GM11168 (cell line): ENCODE results near the gene SSR2.

Source experiments
- in situ Hi-C: fragments of 300-500 bp; cut with MboI; formaldehyde crosslinking; loops from one replicate; pipeline ENCODE4 v1.12.0; 2022; ENCODE audit warnings: low sequenced_read_pairs; ENCODE audit not compliant: unreplicated experiment

The SSR2 gene

DNA sequence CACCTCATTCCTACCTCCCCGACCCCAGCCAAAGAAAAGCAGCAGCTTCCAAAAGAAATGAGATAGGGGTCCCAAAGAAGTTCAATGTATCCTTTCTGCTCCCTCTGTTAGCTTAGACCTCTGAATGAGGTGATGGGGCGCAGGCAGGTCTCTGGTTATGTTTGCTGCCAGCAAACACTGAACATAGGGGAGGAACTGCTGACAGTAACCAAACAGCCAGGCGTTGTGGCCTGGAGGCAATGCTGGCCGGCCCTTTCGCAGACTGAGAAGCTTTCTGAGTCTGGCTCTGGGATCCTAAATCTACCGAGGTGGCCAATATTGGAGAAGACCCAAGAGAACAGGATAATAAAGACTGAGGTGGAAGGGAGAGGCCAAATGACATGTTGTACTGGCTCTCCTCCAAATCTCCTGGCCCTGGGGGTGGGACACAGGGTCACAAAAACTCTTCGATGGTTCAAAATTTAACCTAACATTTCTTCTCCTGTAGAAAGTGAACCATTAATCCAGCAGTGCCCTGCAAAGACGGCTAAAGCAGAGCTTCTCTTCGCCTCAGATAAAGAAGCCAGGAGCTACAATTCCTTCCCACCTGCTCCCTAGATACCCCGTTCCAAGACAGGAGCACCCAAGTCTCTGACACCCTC is 19.6 kb downstream of the SSR2 start:
- in situ Hi-C loops = no loop called here

DNA sequence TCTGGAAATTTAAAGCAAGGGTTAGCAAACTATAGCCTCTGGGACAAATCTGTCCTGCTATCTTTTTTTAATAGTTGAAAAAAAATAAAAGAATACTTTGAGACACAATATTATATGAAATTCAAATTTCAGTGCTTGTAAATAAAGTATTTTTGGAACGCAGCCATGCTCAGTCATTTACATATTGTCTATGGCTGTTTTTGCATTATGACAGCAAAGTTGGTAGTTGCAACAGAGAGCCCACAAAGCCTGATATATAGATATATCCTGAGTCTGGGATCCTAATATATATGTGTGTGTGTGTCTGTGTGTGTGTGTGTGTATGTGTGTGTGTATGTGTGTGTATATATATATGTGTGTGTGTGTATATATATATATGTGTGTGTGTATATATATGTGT is 20.8 kb downstream of the SSR2 start:
- in situ Hi-C loops = no loop called here

DNA sequence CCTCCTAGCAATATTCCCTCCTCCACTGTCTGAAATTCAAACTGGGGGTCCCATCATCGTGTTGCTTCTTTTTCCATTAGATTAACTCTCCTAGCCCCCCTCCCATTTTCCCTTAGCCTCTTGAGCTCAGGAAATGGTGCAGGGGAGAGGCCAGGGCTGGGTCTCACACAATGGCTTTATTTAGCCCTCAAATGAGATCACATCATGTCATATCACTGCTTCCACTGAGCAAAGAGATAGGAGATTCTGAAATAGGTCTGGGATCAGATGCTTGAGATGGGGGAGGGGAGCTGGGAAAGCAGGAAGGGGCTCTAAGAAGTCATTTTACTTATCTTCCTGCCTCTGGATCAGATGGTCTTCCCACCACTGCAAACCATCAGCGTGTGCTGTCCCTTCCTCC is 24.6 kb downstream of the SSR2 start:
- in situ Hi-C loops = no loop called here

DNA sequence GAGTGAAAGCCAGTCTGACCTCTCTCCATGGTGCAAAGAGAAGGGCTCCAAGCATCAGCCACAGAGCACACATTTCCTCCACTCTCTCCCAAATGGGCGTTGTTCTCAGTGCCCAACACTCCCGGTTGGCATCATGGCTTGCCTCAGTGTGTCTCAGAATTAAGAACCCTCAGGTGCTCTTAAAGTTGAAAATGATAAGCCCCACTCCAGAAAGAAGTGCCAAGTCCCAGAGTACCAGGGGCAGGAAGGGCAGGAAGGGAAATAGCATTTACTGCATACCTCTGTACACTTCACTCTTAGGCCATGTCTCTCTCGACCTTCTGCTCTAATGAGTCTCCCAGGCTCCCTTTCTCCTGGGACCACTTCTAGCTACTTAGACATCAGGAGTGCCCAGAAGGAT is 27.2 kb downstream of the SSR2 start:
- in situ Hi-C loops = no loop called here

DNA sequence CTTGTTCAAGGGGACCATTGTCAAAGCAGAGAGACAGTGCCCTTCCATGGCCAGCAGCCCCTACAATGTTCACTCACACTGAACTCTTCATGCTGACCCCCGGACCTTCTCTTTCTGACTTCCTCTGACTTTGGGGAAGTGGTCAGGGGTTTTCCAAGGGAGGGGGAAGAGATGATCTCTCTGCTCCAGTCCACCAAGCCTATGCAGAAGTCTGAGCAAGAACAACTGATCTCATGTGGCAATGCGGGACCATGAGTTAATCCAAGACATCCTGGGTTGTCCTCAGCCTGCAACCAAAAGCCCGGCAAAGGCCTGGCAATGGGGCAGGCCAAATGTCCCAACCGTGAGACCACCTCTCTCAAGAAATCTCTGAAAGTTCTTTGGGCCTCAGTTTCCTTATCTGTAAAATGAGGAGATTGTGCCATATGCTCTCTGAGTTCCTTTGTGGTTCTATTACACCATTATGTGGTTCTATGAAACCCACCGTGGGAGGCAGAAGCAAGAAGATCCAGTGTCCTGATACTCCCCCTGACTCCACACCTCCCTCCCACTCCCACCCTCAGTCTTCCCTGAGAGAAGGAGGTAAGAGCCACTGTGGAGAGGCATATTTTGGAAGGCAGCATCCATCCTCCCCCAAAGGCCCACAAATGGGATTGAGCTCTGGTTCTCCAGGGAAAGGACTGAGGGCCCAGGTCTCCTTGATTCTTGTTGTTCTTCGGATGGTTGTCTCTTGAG is 30.6 kb downstream of the SSR2 start:
- in situ Hi-C loops = no loop called here

DNA sequence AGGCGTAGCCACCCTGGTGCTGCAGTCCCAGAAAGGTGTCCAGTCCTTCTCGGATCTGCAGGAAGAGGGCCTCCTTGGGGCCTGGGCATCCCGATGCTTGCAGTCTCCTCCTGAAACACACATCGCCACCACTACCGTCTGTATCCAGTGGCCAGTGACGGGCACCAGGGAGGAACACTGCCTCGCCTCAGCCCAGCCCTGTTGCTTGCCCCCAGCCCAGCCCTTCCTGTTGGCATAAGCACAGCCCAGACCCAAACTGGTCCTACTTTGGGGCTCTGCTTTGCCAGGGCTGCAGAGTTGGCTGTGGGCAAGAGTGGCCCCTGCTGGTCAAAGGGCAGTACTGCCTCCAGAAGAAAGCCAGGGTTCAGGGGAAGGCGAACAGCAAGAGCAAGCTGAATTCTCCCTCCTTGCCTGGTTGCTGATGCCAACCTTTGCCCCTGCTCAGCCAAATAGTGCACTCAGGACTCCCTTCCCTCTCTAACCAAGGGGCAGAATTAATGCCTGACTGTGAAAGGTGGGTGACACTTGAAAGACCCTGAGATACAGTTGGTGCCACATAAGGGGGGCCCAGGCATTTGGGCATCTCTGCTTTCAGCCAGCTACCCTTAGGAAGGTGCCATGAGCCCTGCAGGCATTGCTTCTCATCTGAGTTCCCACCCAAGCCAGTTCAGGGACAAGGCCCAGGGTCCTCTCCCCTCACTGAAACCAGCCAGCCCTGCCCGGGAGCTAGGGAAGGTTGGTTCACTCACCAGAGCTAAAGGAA is 31.3 kb downstream of the SSR2 start:
- in situ Hi-C loops = loop anchor here (5.0 kb wide), 1 partner anchor 52 kb away; no protein-coding TSS in a partner anchor

DNA sequence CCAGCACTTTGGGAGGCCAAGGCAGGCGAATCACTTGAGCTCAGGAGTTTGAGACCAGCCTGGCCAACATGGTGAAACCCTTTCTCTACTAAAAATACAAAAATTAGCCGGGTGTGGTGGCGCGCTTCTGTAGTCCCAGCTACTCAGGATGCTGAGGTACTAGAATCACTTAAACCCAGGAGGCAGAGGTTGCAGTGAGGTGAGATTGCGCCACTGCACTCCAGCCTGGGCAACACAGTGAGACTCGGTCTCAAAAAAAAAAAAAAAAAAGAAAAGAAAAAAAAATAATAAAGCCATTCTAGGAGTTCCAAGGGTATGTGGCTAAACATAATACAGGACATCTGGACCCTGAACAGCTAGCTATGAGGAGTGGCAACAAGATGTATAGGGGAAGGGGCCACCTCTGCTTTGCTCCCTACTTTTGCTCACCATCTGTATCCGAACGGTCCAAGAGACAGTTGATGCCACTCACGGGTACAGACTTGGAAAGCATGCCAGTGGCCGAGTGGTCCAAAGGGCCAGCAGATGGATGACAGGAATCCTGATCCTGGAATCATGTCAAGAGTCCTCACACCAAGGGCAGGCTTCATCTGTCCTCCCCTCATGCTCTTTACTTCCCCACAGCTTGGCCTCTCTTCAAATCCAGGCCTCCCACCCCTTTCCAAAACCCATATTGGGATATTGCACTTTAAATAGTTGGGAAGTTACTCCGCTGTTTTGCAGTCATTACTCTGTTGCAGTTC is 35.7 kb downstream of the SSR2 start:
- in situ Hi-C loops = loop anchor here (5.0 kb wide), 1 partner anchor 48 kb away; no protein-coding TSS in a partner anchor

DNA sequence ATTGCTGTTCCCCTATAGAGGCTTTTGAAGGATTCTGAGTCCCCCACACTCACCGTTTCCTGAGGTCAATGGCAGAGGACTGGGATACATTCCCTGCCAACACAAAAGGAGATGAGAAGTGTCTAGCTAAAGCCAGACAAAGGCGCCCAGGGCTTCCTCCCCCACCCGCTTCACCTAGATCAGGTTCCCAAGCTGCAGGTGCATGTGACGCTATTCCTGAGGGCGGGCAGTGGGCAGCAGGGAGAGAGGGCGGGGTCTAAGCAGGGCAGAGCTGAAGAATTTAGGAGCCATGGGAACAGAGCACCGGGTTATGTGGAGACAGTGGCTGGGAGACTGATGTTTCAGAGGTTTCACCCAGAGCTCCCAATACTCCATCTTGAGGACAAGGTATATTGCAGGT is 36.4 kb downstream of the SSR2 start:
- in situ Hi-C loops = no loop called here

DNA sequence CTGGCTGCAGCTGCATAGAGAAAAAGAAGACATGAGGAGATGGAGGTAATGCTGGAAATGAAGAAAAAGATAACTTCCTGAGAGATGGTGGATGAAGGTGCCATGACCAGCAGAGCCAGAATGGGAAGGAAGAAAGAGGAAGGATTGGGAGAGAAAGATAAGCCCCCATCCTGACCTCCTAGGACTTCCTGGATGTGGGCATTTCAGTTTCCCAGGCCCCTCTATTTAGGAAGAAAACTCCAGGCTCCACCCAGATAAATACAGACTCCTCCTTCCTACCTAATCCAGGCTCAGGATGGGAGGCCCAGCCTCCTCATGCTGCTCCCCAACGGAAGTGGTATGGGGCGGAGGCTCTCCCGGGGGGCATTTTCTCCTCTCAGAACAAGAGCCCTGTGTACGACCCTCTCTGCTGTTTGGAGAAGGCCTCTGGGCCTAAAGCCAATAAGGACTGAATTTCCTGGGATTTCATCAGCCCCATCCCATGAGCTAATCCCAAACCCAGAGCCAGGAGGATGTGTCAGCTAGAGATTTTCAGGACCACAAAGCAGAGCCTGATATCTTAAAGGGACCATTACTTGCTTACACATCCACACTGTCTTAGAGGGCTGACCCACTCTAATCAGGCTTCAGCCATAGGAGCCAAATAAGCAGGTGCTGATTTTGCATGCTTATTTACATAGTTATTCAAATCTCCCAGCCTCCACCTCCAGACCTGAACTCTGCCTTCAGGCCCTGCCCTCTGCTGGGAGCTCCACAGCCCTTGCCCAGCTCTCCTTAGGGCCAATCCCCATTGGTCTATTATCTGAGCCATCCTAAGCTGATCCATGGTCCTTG is 37.3 kb downstream of the SSR2 start:
- in situ Hi-C loops = no loop called here

DNA sequence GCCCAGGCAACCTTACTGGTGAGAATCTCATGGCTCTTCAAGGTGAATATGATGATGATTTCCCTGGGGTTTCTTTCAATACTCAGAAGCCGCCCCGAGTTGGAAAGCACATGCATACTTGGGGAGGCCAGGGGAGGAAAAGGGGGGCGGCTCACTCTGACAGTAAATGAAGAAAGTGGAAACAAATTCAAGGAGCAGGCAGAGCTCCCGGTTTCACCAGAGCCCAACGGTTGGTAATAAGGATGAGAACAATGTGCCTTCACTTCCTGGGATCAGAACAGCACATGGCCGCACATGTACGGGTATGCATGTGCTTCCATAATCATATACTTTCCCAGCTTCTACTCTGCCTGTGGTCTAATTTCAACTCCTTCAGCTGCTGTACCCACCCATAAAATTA is 38.6 kb downstream of the SSR2 start:
- in situ Hi-C loops = no loop called here

DNA sequence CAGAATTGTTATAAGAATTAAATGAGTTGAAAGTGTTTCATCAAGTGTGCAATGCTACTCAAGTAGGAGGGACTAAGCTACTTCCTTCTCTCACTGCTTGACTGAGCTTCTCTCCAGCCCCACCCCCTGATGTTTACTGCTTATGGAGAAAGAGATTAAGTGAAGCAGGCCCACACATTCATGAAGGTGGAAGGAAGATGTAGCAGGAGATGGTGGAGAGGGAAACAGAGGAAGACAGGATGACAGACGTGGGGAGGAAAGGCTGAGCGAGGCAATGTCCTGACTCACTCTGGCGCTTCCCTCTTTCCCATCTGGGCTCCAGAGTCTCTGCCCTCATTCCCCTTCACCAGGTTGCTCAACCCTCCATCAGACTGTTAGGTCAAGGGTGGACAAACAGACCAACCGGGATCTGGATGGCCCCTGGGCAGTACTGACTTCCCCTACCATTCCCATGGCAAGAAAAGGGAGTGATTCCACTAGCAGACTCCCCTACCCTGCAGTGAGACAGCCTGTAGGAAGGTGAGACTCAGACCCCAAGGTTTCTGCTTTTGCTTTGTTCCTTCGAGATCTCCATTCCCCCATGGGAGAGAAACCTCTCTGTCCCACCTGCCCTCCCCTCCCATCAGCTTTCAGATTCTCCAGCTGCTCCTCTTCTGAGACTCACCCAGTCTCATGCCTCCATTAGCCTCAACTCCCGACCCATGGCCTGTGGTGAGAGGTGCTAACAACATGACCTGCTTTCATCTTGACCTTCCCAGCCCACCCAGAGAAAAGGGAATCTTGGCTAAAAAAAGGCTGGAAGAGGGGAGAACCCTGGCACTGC is 39.3 kb downstream of the SSR2 start:
- in situ Hi-C loops = no loop called here

DNA sequence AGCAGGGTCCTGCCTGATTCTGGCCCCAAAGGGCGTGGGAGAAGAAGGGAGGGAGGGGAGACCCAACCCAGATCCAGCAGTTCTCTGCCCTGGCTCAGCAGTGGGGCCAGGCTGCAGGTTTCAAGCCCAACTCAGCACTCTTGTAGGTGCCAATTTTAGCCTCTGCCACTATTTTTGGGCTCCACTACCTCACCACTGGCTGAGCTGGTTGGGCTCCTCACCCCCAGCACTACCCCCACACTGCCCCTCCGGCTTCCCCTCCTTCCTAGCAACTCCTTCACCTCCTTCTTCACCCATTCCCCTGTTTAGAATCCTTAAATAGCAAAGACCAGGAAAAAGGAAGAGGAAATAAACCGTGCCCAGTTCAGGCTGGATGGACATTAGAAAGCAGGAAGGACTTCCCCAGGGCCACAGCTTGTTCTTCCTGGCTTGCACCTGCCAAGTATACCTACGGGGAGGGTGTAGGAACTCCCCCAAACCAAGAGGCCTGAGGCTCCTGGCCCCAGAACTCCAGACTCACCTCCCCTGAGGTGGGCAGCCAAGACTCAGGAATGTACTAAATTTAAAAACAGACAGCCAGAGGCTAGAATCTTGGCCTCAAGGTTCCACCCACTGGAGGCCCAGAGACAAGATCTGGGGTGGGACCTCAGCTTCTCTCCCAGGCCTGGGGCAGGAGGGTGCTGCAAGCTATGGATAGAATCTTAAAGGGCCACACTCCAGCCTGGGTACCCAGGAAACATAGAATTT is 41.0 kb downstream of the SSR2 start:
- in situ Hi-C loops = no loop called here

DNA sequence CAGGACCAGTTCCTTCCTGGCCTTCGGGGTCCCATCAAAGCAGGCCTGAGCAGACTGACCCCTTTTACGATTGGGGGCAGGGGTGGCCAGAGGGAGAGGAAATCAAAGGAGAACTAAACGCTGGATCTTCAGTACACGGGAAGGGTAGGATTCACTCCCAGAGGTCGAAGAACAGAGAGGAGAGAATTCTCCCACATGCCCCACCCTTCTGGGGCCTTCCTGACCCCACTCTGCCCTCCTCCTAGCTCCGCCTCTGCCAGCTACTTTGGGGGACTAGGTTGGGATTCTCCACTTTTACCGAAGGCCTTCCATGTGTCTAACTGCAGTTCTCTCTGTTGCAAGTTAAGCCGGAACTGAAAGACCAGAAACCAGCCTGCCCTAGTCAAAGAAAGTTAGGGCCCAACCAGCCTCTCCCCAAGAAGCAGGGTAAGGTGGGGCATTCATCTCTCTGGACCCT is 41.8 kb downstream of the SSR2 start:
- in situ Hi-C loops = no loop called here

DNA sequence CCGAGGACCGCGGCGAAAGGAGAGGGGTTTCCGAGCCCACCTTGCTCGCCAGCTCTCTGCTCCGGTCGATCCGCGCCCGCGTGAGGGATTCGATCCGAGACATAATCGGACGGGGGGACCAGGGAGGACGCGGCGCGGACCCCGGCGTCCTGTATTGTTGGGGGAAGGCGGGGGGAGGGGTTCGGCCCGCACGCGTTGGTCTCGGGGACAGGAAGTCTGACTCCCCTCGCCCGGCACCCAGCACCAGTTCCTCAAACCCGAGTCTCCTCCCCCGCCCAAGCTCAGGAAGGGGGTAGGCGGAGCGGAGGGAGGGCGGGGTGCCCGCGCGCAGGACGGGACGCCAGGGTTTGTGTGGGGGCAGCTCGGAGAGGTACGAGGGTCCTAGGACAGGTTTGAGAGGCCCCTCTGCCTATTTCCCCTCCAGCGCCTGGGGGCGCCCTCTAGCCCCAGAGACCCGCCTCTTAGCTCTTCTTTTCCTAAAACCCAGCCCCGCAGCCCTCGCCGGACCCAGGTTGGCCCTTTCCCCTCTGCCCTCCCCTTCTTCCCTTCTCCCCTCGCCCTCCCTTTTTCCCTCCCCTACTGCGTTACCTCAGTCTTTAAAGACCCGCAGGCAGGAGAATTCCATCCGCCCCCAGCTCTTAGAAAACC is 42.3 kb downstream of the SSR2 start, which contains the start of gene ARHGEF2:
Gene ARHGEF2, minus strand, starts transcription at position 223 of the 648 bp plus-strand sequence. Its CDS starts 120 bp downstream, at position 103.
- in situ Hi-C loops = no loop called here

DNA sequence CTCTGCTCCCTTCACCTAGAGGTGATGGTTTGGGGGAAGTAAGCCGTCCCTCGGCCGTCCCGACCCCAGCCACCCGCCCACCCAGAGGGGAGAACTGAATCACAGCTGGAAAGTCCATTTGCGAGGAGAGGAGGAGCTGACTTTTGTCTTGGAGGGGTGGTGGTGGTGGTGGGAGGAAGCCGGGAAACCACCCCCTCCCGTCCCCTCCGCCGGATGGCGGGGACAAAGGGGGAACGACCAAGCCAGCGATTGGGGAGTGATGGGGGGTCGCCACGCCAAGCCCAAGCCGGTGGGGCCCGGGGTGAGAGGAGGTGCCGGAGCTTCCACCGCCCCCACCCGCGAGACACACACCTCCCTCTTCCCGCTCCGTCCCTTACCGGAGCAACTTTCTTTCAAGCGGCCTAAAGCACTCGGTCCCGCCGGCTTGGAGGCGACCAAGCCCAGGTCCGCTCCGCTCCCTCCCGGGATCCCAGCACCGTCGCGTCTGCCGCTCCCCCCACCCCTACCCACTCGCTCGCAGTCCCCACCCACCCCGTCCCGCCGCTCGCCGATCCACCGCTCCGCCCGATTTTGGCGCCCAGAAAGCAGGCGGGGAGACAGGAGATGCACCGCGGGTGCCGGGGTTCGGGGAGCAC is 42.9 kb downstream of the SSR2 start:
- in situ Hi-C loops = no loop called here

DNA sequence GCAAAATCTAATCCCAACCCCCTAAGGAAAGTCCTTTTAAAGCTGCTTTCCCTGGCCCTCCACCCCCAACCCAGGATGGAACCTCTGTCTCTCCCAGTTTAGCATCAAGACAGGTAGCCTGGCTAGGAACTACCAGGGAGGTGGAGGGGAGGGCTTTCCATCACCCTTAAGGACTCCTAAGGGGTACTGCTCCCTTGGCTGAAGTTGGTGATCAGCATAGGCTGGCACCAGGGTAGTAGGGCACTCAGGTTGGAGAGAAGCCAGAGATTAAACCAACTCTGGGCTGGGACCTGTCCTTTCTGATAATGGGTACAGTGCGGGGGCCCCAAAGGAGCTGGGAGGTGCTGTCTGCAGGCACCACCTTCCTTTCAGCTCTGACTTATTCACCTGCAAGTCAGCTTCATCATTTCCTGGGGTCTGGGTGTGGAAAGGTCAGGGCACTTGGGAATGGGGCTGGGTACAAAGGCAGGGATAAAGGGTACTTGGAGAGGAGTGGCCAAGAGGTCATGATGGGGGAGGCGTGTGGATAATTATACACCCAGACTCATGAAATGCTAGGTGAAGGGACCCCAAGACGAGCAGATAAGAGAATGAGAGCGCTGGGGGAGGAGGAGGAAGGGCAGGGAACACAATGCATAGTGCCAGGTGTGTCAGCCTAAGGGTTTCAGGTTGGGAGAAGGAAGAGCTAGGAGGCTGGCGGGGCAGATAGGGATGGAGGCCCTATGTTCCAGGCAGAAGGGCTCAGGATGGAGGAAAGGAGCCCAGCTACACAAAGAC is 43.6 kb downstream of the SSR2 start:
- in situ Hi-C loops = no loop called here
